Activated naive CD4-positive, alpha-beta T cell treated with Interleukin-2 at 50 U/mL for 16 hours (primary cell): ENCODE results near the gene GJD3.

Source experiments
- DNase-seq: peaks from one replicate; pipeline ENCODE4 v3.0.0-alpha.2; 2020

GJD3 gene

DNA sequence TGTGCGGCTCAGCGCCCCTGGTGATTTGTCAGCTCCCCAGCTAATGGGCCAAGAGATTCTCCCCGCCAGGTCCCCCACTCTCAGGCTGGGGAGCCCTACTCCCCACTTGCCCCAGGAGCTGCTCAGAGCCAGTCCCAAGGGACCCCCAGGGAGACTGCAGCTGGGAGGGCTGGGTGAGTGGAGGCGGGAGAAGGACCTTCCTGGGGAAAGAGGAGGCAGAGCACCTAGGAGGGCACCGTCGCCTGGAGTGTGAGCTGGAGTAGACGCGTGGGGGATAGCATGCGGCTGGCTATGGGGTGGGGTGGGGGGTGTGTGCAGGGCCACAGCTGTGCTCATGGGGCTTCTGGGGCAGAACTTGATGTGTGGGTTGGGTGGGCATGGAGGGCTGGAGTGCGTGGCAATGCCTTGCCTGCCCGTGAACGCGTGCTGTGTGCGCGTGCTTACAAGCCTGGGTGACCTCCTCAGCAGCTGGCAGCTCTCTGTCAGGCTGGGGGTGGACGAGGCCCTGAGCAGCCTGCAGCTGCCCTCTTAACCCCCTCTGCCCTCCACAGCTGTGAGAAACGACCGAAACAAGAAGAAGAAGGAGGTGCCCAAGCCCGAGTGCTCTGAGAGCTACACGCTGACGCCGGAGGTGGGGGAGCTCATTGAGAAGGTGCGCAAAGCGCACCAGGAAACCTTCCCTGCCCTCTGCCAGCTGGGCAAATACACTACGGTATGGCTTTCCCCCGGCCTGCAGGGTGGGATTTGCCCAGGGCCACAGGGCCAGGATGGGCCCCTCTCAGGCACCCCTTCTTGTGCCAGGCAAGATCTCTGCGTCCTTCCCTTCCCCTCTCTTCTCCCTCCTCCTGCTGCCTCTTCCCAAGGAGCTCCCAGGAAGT lies 12.9 kb downstream of the GJD3 start:
- DNase-seq = no peak

GRCh38 chr17:40350689-40351358 lies 13.7 kb downstream of the GJD3 start:
- no peak for DNase-seq

GRCh38 chr17:40349895-40350688 lies 14.4 kb downstream of the GJD3 start:
- no peak for DNase-seq

GRCh38 chr17:40349477-40349894 lies 15.1 kb downstream of the GJD3 start:
- no peak for DNase-seq

DNA sequence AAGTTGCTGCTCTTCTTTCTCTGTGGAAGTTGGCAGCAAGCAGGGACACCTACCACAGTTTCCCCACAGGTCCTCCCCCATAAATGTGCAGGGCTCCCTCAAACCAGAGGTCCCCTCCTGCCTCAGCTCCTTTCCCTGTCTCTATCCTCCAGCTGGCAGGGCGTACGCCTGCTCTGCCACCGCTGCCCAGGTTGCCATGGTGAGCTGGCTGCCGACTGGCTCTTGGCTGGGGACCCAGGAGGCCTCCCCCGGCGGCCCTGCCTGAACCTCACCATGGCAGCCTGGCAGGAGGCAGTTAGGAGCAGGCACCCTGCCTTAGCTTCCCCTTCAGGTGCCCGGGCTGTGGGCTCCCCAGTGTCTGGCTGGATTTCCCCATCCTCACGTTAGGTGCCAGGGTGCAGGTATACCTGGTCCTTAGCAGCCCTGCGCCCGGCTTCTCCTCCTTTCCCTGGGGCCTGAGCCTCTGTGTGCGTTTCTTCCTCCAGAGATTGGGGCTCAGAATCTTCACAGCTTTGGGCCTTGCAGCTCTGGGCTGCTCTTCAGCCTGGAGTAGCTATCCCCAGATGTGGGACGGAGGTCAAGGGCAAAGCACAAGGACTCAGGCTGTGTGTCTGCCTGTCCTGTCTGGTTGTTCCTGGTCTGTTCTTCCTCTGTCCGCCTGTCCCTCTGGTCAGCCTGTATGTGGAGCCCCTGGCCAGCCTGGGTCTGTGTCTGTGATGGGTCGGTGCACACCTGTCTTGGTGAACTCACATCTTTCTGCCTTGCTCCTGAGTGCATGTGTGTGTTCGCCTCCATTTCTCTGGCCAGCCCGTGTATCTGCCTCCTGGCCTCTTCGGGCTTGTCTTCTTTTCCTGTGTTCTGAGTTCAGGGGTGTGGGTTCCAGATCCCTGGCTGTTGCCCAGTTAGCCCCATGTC lies 15.7 kb downstream of the GJD3 start:
- no peak for DNase-seq

- no peak for DNase-seq
Measured at GRCh38 chr17:40348136-40348504, 16.4 kb downstream of the GJD3 start.

GRCh38 chr17:40347319-40348135 lies 17.0 kb downstream of the GJD3 start:
- DNase-seq = no peak

- DNase-seq = peak; percentile 13
Measured at GRCh38 chr17:40346765-40347158, 17.8 kb downstream of the GJD3 start.

DNA sequence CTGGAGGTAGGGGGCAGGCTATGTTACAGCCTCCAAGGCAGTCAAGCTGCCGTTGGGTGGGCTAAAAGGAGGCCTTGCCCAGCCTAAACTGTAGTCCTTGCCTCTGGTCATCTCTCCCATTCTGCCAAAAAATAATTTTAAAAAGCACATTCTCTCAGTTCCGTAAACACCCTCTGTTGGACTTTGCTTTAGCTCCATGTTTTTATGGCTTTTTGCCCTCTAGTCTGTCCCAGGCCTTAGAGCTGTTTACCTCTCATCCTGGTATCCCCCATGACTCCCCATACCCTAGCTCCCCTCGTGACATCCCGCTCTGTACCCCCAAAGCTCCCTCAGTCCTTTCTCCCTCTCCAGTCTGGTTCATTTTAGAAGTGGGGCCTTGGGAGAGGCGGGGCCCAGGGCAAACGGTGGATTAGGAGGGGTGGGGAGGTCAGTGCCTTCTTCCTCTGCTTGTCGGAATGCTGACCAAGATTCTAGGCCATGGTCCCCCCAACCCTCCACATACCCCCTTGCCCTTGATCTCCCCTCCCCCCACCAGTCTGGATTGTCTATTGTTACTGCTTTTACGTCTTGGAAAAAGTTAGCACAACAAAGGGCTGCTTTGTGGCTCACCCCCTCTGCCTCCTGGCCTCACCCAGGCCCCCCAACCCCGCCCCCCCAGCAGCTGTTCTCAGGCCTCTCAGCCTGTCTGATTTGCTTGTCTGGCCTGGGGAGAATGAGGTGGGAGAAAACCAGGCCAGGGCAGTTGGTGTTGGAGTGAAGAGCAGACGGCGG lies 18.4 kb downstream of the GJD3 start:
- DNase-seq = no peak

GRCh38 chr17:40345161-40345993 lies 19.2 kb downstream of the GJD3 start:
- DNase-seq = peak; percentile 29

DNA sequence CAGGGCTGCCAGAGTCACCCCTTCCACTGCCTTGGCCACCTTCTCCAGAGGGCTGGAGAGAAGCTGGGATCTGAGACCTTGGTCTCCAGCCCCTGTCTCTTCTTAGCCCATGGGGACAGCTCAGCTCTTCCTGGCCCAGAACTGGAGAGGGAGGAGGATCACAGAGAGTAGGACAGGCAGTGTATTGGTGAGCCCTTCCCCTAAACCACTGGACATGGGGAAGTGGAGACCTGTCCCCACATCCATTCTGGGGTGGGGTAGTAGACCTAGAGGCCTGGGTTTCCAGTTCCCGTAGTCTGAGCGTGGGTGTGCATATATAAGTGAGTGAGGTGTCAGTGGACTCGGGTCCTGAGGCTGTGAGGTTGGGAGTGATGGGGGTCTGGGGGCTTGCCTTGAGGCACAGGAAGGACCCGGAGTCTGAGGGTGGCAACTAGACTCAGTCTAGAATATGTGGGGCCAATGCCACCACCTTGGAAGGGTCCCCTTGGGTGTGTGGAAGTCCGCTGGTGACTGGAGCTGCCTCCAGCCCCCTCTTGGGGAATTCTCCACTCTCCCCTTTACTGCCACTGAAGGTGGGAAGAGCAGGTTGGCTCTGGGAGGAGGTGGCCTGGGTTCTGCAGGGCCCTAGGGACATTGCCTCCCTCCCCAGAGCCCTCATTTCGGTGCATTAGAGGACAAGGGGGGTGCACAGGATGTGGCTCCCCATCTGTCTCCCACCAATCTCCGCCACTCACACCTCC lies 19.9 kb downstream of the GJD3 start:
- DNase-seq = no peak

DNA sequence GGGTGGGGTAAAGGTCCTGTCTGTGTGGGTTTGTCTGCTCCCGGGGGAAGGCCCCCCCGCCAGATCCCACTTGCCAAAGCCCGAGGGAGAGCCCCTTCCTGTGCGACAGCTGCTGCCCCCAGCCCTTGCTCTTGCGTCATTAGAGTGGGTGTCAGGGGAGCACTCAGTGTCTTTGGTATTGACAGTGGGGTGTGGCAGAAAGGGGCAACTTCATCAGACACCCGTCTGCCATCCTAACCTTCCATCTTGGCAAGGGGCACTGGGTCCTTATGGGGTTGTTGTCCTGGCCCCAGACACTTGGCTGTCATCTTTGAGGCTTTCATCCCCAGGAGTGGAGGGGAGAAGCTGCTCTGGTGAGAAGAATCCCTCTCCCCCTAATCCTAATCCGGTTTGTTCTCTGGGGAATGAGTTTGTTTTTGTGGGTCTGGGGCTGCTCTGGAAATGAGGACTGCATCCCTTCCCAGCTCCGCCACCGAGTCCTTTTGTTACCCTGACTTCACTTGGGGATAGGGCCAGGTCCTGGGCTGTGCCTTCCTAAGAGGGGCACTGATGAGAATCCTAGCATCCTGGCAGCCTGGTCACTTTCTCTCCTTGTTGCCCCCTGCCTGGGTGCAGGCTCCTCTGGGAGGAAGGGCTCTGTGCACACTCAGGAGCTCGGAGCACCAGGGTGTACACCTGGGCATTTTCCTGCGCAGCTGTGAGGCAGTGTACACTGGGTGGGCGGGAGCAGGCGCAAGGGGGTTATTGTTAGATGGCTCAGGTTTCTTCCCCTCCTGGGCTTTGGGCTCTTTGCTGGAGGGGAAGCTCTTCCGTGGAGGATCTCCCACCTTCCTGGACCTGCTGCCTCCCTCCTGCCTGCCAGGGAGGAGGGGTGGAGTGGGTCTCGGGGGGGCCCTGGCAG lies 21.1 kb downstream of the GJD3 start:
- DNase-seq = no peak

DNA sequence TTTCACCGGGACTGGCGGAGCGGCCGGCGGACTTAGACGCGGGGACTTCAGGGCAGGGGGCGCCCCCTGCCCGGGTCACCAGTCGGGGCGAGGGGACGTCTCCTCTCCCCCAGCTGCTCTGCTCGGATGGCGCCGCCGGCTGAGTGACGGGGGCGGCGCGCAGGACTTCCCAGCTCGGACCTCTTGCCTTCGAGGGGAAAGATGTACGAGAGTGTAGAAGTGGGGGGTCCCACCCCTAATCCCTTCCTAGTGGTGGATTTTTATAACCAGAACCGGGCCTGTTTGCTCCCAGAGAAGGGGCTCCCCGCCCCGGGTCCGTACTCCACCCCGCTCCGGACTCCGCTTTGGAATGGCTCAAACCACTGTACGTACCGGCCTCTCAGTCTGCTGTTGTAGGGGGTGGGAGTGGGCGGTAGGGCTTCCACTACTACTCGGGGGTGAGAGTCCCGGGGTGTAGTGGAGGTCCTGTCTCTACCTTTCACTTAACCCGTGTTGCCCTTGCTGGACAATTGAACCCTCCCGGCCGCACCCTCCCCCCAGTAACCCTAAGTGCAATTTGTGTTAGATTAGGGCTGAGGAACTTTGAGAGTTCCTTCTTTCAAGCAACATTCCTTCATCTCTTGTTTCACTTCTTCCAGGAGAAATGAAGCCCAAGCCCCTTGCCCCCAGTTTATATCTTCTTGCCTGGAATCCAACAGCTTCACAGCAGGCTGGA lies 21.9 kb downstream of the GJD3 start:
- DNase-seq = no peak

DNA sequence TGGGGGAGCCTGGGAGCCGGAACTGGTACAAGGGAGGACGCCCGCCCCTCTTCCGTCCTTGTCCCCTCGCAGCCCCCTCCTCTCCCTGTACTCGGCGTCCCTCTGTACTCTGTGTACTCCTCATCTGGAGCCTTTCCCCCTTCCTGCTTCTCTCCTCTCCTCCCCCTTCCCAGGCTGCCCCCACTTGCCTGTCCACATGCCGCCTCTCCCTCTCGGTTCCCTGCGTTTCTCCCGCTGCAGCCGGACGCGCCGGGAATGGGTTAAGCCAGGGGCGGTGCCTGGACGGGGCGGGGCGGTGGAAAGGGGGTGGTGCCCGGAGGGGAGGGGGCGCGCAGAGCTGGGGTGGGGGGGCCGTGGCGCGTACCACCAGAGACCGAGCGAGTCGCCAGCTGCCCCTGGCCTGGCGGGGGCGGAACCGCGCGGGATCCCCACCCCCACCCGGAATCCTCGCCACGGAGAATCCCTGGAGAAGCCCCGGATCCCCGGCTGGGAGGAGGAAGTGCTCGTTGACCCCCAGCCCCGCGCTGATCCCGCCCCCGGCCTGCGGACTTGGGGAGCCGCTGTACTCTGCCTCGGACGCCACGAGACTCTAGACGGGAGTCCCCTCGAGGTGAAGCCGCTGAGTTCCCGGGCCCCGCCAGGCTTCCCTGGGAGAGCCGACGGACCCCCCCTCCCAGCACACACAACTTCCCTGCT lies 22.6 kb downstream of the GJD3 start:
- DNase-seq = no peak

DNA sequence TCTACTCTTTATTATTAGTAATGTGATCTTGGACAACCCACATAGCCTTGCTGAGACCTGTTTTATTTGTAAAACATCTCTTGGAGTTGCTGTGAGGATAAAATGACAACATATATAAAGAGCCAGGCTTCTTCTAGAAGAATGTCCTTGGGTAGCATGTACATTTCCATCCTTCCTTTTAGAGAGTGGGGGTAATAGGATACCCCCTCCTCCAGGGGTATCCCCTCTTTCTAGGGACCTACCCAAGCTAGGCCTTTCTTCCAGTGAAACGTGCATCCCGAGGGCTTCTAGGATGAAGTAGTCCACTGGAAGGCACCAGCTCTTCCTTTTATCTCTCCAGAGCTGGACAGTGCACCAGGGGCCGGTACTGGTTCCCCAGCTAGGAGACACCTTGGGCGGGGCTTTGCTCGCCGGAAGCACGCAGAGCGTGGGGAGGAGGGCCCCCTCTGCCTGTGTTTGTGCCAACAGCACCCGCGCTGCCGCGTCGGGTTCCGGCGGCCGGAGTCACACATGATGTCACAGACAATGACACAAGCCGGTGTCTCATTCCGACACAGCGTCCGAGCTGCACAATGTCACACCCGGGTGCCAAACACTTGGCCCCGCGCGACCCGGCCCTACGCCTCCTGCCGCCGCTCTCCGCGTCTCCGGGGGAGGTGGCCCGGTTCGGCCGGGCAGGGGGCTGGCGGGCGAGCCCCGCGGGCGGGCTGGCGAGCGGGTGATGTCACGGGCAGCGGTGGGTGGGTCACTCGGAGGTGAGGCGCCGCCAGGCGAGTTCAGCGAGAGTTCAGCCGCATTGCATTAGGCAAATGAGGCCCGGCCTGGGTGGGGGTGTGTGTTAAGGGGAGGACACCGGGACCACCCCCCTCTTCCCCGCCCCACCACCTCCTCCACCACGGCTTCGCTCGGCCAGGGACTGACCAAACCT lies 23.4 kb downstream of the GJD3 start:
- DNase-seq = peak; percentile 85
